Measurements from ENCODE around the gene TMEM59L. TPM values are rescaled to one million over a fixed set of nuclear protein-coding genes. Genes with fewer than 3 reads are reported as not detected.
"Not testable (repeated sequence)": the region's sequence is repeated elsewhere in the genome, so short reads cannot be mapped to it uniquely, and the experiment has no call there.

The TMEM59L gene
- polyA plus RNA-seq, 1 donor = 12.5 TPM

DNA sequence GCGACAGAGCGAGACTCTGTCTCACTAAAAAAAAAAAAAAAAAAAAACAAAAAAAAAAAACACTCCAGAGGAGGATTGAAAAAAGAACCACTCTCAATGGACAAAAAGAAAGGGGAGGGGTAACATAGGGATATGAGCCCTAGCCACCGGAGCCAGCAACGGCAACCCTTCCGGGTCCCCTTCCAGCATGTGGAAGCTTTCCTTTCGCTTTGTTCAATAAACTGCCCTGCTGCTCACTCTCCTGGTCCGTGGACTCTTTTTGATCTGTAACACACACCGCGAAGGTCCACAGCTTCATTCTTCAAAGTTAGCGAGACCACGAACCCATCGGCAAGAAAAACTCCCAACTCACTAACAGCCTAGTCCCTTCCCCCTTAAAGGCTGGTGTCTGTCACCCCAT lies 25.1 kb upstream of the TMEM59L start:
- peaks cover 18% of the 10 kb centered on the region for H3K4me1 ChIP-seq (ENCODE audit: control insufficient read depth, insufficient read depth, low read length)
- WGBS (ENCODE audit: insufficient coverage, low lambda C conversion rate) = 94% methylated on average over 6 of the region's 12 CpGs
- no peaks in the 10 kb centered on the region for H3K27me3 ChIP-seq (ENCODE audit: control insufficient read depth, insufficient read depth, low read length)
- no peaks in the 10 kb centered on the region for H3K9me3 ChIP-seq (ENCODE audit: control insufficient read depth, low read depth, low read length)
- no peak for DNase-seq
- H3K4me3 ChIP-seq (ENCODE audit: low read length) = no peak overlapping the region
- H3K27ac ChIP-seq (ENCODE audit: low read length) = no peak overlapping the region
- peaks cover 10% of the 10 kb centered on the region for H3K36me3 ChIP-seq (ENCODE audit: control insufficient read depth, insufficient read depth, low read length)

GRCh38 chr19:18587962-18588610 lies 24.6 kb upstream of the TMEM59L start:
- Histone ChIP-seq H3K36me3 (ENCODE audit: control insufficient read depth, insufficient read depth, low read length) (peaks cover 10% of the 10 kb centered on the region), H3K9me3 (ENCODE audit: control insufficient read depth, low read depth, low read length) (no peaks in the 10 kb centered on the region), H3K27ac (ENCODE audit: low read length) (peak overlapping the region; percentile 89), H3K4me3 (ENCODE audit: low read length) (peak overlapping the region; percentile 59), H3K4me1 (ENCODE audit: control insufficient read depth, insufficient read depth, low read length) (peaks cover 18% of the 10 kb centered on the region), H3K27me3 (ENCODE audit: control insufficient read depth, insufficient read depth, low read length) (no peaks in the 10 kb centered on the region)
- DNase-seq = no peak
- no CpG with 5 or more reads among the region's 16 CpGs for WGBS (ENCODE audit: insufficient coverage, low lambda C conversion rate)

GRCh38 chr19:18588611-18589379 lies 23.9 kb upstream of the TMEM59L start, which contains the start of gene REX1BD:
Gene REX1BD (plus strand): TSS chr19:18588798. CDS start chr19:18588802, 4 bp downstream.
- Histone ChIP-seq H3K36me3 (ENCODE audit: control insufficient read depth, insufficient read depth, low read length) (peaks cover 10% of the 10 kb centered on the region), H3K27ac (ENCODE audit: low read length) (peak within 1 kb of the TSS; percentile 89), H3K27me3 (ENCODE audit: control insufficient read depth, insufficient read depth, low read length) (peaks cover 4% of the 10 kb centered on the region), H3K9me3 (ENCODE audit: control insufficient read depth, low read depth, low read length) (no peaks in the 10 kb centered on the region), H3K4me1 (ENCODE audit: control insufficient read depth, insufficient read depth, low read length) (peaks cover 20% of the 10 kb centered on the region), H3K4me3 (ENCODE audit: low read length) (peak within 1 kb of the TSS; percentile 59)
- WGBS (ENCODE audit: insufficient coverage, low lambda C conversion rate) = no CpG with 5 or more reads among the region's 72 CpGs
- DNase-seq = peak; percentile 74 to 86

- WGBS (ENCODE audit: insufficient coverage, low lambda C conversion rate) = 0% methylated on average over 1 of the region's 52 CpGs
- peak; percentile 76 to 85 for DNase-seq
- peak overlapping the region; percentile 89 for H3K27ac ChIP-seq (ENCODE audit: low read length)
- H3K27me3 ChIP-seq (ENCODE audit: control insufficient read depth, insufficient read depth, low read length) = peaks cover 7% of the 10 kb centered on the region
- H3K9me3 ChIP-seq (ENCODE audit: control insufficient read depth, low read depth, low read length) = no peaks in the 10 kb centered on the region
- H3K4me3 ChIP-seq (ENCODE audit: low read length) = peak overlapping the region; percentile 59
- peaks cover 23% of the 10 kb centered on the region for H3K4me1 ChIP-seq (ENCODE audit: control insufficient read depth, insufficient read depth, low read length)
- H3K36me3 ChIP-seq (ENCODE audit: control insufficient read depth, insufficient read depth, low read length) = peaks cover 10% of the 10 kb centered on the region
Observed at GRCh38 chr19:18589380-18590272, 23.0 kb upstream of the TMEM59L start.

- no CpG with 5 or more reads among the region's 40 CpGs for WGBS (ENCODE audit: insufficient coverage, low lambda C conversion rate)
- Histone ChIP-seq H3K36me3 (ENCODE audit: control insufficient read depth, insufficient read depth, low read length) (peaks cover 10% of the 10 kb centered on the region), H3K27ac (ENCODE audit: low read length) (peak overlapping the region; percentile 11), H3K4me3 (ENCODE audit: low read length) (peak overlapping the region; percentile 59), H3K9me3 (ENCODE audit: control insufficient read depth, low read depth, low read length) (no peaks in the 10 kb centered on the region), H3K4me1 (ENCODE audit: control insufficient read depth, insufficient read depth, low read length) (peaks cover 32% of the 10 kb centered on the region), H3K27me3 (ENCODE audit: control insufficient read depth, insufficient read depth, low read length) (peaks cover 17% of the 10 kb centered on the region)
- peak; percentile 46 to 54 for DNase-seq
Observed at GRCh38 chr19:18590273-18591272, 22.1 kb upstream of the TMEM59L start.

GRCh38 chr19:18591735-18592385 lies 20.8 kb upstream of the TMEM59L start:
- no peak for DNase-seq
- peaks cover 10% of the 10 kb centered on the region for H3K36me3 ChIP-seq (ENCODE audit: control insufficient read depth, insufficient read depth, low read length)
- H3K27me3 ChIP-seq (ENCODE audit: control insufficient read depth, insufficient read depth, low read length) = peaks cover 29% of the 10 kb centered on the region
- no peak overlapping the region for H3K27ac ChIP-seq (ENCODE audit: low read length)
- no peak overlapping the region for H3K4me3 ChIP-seq (ENCODE audit: low read length)
- peaks cover 2% of the 10 kb centered on the region for H3K9me3 ChIP-seq (ENCODE audit: control insufficient read depth, low read depth, low read length)
- no CpG with 5 or more reads among the region's 22 CpGs for WGBS (ENCODE audit: insufficient coverage, low lambda C conversion rate)
- H3K4me1 ChIP-seq (ENCODE audit: control insufficient read depth, insufficient read depth, low read length) = peaks cover 33% of the 10 kb centered on the region

DNA sequence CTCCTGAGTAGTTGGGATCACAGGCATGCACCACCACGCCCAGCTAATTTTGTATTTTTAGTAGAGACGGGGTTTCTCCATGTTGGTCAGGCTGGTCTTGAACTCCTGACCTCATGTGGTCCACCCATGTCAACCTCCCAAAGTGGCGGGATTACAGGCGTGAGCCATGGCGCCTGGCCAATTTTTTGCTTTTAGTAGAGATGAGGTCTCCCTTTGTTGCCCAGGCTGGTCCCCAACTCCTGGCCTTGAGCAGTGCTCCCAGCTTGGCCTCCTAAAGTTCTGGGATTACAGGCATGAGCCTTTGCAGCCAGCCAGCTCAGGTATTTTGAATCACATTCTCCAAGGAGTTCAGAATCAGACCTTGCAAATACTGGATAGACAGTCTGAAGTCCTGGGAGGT lies 19.9 kb upstream of the TMEM59L start:
- not testable (repeated sequence) for H3K9me3 ChIP-seq (ENCODE audit: control insufficient read depth, low read depth, low read length); DNase-seq; H3K27ac ChIP-seq (ENCODE audit: low read length); H3K36me3 ChIP-seq (ENCODE audit: control insufficient read depth, insufficient read depth, low read length); H3K4me3 ChIP-seq (ENCODE audit: low read length)
- peaks cover 36% of the 10 kb centered on the region for H3K27me3 ChIP-seq (ENCODE audit: control insufficient read depth, insufficient read depth, low read length)
- H3K4me1 ChIP-seq (ENCODE audit: control insufficient read depth, insufficient read depth, low read length) = peaks cover 33% of the 10 kb centered on the region
- no CpG with 5 or more reads among the region's 5 CpGs for WGBS (ENCODE audit: insufficient coverage, low lambda C conversion rate)

DNA sequence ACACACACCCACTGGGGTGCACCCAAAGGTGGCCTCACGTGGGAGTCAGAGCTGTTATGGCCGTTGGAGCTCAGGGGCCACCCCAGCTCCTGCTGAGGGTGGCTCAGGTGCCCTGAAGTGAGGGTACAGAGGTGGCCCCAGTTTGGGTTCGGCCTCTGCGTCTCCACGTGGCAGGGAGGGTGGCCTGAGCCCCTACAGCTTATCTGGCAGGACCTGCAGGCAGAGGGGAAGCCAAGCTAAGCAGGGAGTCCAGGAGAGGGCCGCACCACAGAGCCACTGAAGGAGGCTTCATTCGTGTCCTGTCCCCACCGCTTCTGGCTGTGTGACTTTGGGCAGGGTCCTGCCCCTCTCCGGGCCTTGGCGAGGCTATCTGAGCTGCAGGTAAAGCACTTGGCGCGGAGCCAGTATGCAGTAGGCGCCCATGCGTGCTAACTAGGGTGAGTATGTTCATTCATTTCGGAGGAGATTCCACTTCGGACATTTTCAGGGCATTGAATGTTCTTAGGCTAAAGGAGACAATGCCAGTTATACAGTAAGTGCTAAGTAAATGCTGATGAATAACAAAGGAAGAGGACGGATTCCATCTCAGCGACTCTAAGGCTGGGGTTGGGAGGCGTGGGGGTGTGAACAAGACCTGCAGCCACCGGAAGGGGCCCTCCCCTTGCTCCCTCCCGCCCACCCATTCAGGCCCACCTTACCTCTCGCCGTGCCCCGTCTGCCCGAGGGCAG lies 19.1 kb upstream of the TMEM59L start:
- Histone ChIP-seq H3K27ac (ENCODE audit: low read length) (no peak overlapping the region), H3K27me3 (ENCODE audit: control insufficient read depth, insufficient read depth, low read length) (peaks cover 44% of the 10 kb centered on the region), H3K4me3 (ENCODE audit: low read length) (peak overlapping the region; percentile 23), H3K9me3 (ENCODE audit: control insufficient read depth, low read depth, low read length) (peaks cover 3% of the 10 kb centered on the region), H3K4me1 (ENCODE audit: control insufficient read depth, insufficient read depth, low read length) (peaks cover 26% of the 10 kb centered on the region), H3K36me3 (ENCODE audit: control insufficient read depth, insufficient read depth, low read length) (peaks cover 10% of the 10 kb centered on the region)
- DNase-seq = no peak
- no CpG with 5 or more reads among the region's 25 CpGs for WGBS (ENCODE audit: insufficient coverage, low lambda C conversion rate)
